Epithelial cell of umbilical artery (primary cell): ENCODE measurements around the gene ERN2. TPM values are rescaled to one million over a fixed set of nuclear protein-coding genes. Genes with fewer than 3 reads are reported as not detected.

Experiments used
- total RNA-seq: library from RNA; depleted of rRNA; stranded (reverse); fragments of >200 nt; gene quantifications from 2 replicates; pipeline ENCODE4 v1.2.3, GENCODE V29; 2014

ERN2 gene
- total RNA-seq, result not detected in 2 replicates

GRCh38 chr16:23712976-23713375, at the start of gene ERN2:
Gene ERN2, minus strand, starts transcription at chr16:23713222. Its CDS starts 35 bp downstream, at chr16:23713187.

GRCh38 chr16:23754594-23755483, 41.8 kb upstream of the ERN2 start, which contains the start of gene CHP2:
Gene CHP2, plus strand, starts transcription at chr16:23755026. Its CDS starts 24 bp downstream, at chr16:23755050.

GRCh38 chr16:23678430-23679273, 34.4 kb downstream of the ERN2 start, which contains the start of gene PLK1:
Gene PLK1, plus strand, starts transcription at chr16:23678889. Its CDS starts 44 bp downstream, at chr16:23678933.

GRCh38 chr16:23640931-23641765, 71.9 kb downstream of the ERN2 start, which contains the start of the genes DCTN5 and PALB2:
Gene DCTN5, plus strand, starts transcription at chr16:23641466. Its CDS starts 77 bp downstream, at chr16:23641543.
Gene PALB2, minus strand, starts transcription at chr16:23641310. Its CDS starts 153 bp downstream, at chr16:23641157.

Other genes starting within 250 kb of the ERN2 start
- gene GGA2, start 202.7 kb downstream of the ERN2 start, total RNA-seq, result 22.4 and 33.1 TPM in 2 replicates
- gene EARS2, start 155.9 kb downstream of the ERN2 start, total RNA-seq, result 20.1 and 23.4 TPM in 2 replicates
- 53.9 and 159 TPM in 2 replicates for gene UBFD1, start 155.5 kb downstream of the ERN2 start, total RNA-seq
- gene NDUFAB1, start 116.9 kb downstream of the ERN2 start, total RNA-seq, result 143 and 166 TPM in 2 replicates
- gene PALB2, start 71.9 kb downstream of the ERN2 start, total RNA-seq, result 7.1 and 7.6 TPM in 2 replicates
- gene DCTN5, start 71.8 kb downstream of the ERN2 start, total RNA-seq, result 63.3 and 83.4 TPM in 2 replicates
- 27.9 and 29.6 TPM in 2 replicates for gene PLK1, start 34.3 kb downstream of the ERN2 start, total RNA-seq
- gene CHP2, start 41.8 kb upstream of the ERN2 start, total RNA-seq, result not detected in 2 replicates
- gene PRKCB, start 122.8 kb upstream of the ERN2 start, total RNA-seq, result 1.7 TPM in 1 of 2 replicates, not detected in the other